AG04450 (cell line): Measurements from ENCODE around the gene CMTM5. TPM values are rescaled to one million over a fixed set of nuclear protein-coding genes. Genes with fewer than 3 reads are reported as not detected.
"Not testable (repeated sequence)": the region's sequence is repeated elsewhere in the genome, so short reads cannot be mapped to it uniquely, and the experiment has no call there.

Experiments
- CTCF ChIA-PET: fragments of 300-600, 350-600 bp; formaldehyde crosslinking; extraction: SDS; loops from one replicate; lab custom pipeline; 2022; ENCODE audit warnings: antibody characterized with exemption, inconsistent platforms; lab: Charles Lee
- POLR2A ChIA-PET: fragments of 350-600 bp; formaldehyde crosslinking; extraction: SDS; loops from one replicate; lab custom pipeline; 2021; ENCODE audit warnings: antibody characterized with exemption, inconsistent platforms; lab: Yijun Ruan, JAX
- DNase-seq: peaks from one replicate; pipeline ENCODE4 v3.0.0-alpha.2; 2011; ENCODE audit warnings: low read depth, low spot score
- H3K27ac ChIP-seq: one replicate; pipeline ENCODE4 v1.5.1; 2012; ENCODE audit warnings: low read depth, low read length, control low read depth
- H3K27me3 ChIP-seq: one replicate; pipeline ENCODE4 v1.6.0; 2012; ENCODE audit warnings: low read length; ENCODE audit not compliant: control insufficient read depth, insufficient read depth
- H3K4me3 ChIP-seq: 2 replicates; pipeline ENCODE4 v1.5.1; 2011; ENCODE audit warnings: mild to moderate bottlenecking, low read depth, low read length, control low read depth
- H3K9me3 ChIP-seq: 2 replicates; pipeline ENCODE4 v1.5.1; 2012; ENCODE audit warnings: low read length; ENCODE audit not compliant: control insufficient read depth, insufficient read depth
- polyA plus RNA-seq: library from polyadenylated mRNA; depleted of rRNA; stranded (reverse); fragments of >200 nt; gene quantifications from 2 replicates; pipeline ENCODE4 v1.2.3, GENCODE V29; 2011
- TF ChIP-seq, protein P1 (sequence below): IDR thresholded peaks from 2 replicates; pipeline ENCODE4 v1.5.1; 2011; ENCODE audit warnings: low read depth, low read length, control low read depth, inconsistent platforms

Gene CMTM5
- polyA plus RNA-seq, 1 experiment, result 0.37 TPM

DNA sequence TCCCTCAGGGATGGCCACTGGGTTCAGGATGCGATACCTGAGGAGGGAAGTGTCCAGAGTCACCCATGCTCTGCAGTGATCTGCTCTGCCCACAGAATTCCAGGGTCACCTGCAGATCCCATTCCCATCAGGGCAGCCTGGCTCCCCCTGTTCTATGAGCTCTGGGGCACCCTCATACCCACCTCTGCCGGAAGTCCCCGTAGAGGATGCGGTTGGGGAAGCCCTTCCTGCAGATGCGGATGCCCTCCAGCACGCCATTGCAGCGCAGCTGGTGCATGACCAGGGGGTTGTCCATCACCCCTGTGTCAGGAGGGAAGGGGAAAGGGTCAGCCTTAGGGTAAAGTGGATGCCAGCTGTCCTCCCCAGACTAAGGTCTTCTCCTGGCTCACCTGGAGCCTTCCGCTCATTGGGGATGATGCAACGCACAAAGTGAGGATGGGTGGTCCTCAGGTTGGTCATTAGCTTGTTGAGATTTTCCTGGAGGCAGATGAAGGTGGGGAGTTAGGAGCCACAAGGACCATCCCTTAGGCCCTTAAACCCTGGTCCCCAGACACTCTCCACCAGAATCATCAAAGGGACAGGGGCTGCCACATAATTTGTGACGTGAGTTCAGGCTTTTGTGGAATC is 20.0 kb downstream of the CMTM5 start:
- Histone ChIP-seq H3K27ac (no peak overlapping the region), H3K9me3 (no peaks in the 10 kb centered on the region), H3K27me3 (peaks cover 10% of the 10 kb centered on the region), H3K4me3 (no peak overlapping the region)
- TF ChIP-seq, protein P1, sequence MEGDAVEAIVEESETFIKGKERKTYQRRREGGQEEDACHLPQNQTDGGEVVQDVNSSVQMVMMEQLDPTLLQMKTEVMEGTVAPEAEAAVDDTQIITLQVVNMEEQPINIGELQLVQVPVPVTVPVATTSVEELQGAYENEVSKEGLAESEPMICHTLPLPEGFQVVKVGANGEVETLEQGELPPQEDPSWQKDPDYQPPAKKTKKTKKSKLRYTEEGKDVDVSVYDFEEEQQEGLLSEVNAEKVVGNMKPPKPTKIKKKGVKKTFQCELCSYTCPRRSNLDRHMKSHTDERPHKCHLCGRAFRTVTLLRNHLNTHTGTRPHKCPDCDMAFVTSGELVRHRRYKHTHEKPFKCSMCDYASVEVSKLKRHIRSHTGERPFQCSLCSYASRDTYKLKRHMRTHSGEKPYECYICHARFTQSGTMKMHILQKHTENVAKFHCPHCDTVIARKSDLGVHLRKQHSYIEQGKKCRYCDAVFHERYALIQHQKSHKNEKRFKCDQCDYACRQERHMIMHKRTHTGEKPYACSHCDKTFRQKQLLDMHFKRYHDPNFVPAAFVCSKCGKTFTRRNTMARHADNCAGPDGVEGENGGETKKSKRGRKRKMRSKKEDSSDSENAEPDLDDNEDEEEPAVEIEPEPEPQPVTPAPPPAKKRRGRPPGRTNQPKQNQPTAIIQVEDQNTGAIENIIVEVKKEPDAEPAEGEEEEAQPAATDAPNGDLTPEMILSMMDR, result no peak
- CTCF ChIA-PET, result no interaction called here
- no peak for DNase-seq
- POLR2A ChIA-PET, result no interaction called here

DNA sequence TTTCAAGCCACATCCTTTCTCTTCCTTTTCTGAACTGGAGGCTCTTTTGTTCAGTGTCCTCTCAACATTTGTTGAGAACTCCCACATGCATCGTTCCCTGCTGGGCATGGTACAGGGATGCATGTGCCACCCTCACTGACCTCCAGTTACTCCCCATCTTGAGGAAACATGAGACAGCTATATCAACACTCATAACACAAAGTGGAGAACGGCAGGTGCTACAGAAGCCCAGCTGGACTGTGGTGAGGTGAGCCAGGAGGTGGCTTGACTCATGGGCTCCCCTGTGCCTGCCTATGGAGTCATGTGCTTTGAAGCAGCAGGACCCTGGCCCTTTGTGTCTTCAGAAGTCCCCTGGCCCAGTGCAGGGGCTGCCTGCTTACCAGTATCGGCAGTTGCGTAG is 21.5 kb downstream of the CMTM5 start:
- Histone ChIP-seq H3K27ac (no peak overlapping the region), H3K4me3 (no peak overlapping the region), H3K27me3 (peaks cover 5% of the 10 kb centered on the region), H3K9me3 (no peaks in the 10 kb centered on the region)
- TF ChIP-seq, protein P1, result no peak
- POLR2A ChIA-PET, result no interaction called here
- no peak for DNase-seq
- CTCF ChIA-PET, result no interaction called here

DNA sequence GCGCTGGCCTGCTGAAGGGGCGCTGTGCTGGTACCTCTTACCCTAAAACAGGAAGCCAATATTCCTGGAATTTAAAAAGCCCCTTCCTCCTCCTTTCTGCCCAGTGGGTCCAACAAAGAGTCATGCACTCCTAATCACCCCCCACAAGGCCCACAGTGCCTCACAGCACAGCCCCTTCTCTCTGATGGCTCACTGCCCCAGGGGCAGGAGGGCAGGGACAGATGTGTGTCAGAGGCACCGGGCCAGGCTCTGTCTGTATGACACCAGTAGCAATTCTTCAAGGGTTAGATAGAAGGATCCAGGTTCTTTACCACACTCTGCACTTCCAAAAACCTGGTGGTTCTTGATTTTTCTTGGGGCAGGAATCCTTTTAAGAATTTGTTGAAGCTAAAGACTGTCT is 22.3 kb downstream of the CMTM5 start:
- Histone ChIP-seq H3K9me3 (no peaks in the 10 kb centered on the region), H3K27me3 (peaks cover 5% of the 10 kb centered on the region), H3K27ac (no peak overlapping the region), H3K4me3 (no peak overlapping the region)
- DNase-seq, result no peak
- CTCF ChIA-PET, result no interaction called here
- TF ChIP-seq, protein P1, result no peak
- POLR2A ChIA-PET, result no interaction called here

DNA sequence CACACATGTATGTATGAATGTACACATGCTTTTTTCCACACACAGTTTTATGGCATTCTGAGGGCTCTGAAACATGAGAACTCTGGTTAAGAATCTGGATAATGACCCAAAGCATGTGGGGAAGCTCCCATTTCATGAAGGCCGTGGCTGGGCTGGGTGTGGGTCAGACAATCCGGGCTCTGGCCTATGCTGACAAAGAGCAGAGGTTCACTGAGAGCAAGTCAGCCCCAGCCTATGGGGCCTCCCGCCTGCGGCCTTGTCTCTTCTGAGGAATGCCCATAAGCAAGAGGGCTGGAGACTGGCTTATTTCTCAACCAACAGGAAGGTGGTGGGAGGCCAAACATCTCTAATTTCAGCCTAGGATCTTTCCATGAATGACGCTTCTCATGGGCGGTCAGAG is 22.7 kb downstream of the CMTM5 start:
- no peak overlapping the region for H3K4me3 ChIP-seq
- ChIA-PET POLR2A (no interaction called here), CTCF (no interaction called here)
- H3K27me3 ChIP-seq, result peaks cover 5% of the 10 kb centered on the region
- TF ChIP-seq, protein P1, result no peak
- H3K9me3 ChIP-seq, result no peaks in the 10 kb centered on the region
- no peak overlapping the region for H3K27ac ChIP-seq
- DNase-seq, result no peak

DNA sequence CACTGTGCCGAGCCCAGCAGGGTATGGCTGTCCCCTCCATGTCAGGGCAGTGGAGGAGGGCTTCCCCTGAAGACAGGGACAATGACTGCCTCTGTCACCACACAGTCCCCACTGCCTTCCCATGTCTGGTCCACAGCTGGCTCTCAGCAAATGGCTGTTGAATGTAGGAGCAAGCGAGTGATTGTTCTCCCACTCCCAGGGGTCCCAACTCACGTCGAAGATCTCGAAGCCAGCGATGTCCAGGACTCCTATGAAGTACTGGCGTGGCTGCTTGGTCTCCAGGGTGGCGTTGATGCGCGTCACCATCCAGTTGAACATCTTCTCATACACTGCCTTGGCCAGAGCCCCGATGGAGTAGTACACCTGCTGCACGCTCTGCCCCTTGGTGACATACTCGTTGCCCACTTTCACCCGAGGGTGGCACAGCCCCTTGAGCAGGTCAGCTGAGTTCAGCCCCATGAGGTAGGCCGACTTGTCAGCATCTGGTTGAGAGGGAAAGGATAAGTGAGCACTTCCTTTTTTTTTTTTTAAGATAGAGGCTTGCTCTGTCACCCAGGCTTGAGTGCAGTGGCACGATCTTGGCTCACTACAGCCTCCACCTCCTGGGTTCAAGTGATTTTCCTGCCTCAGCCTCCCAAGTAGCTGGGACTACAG is 23.8 kb downstream of the CMTM5 start:
- DNase-seq, H3K27me3 ChIP-seq, H3K27ac ChIP-seq, H3K9me3 ChIP-seq, H3K4me3 ChIP-seq, POLR2A ChIA-PET, CTCF ChIA-PET: not testable (repeated sequence)
